ENCODE measurements around the gene SEMA3D. TPM values are rescaled to one million over a fixed set of nuclear protein-coding genes. Genes with fewer than 3 reads are reported as not detected.

Gene SEMA3D
- total RNA-seq, 1 donor from 2014 or later, result 1.4 TPM

DNA sequence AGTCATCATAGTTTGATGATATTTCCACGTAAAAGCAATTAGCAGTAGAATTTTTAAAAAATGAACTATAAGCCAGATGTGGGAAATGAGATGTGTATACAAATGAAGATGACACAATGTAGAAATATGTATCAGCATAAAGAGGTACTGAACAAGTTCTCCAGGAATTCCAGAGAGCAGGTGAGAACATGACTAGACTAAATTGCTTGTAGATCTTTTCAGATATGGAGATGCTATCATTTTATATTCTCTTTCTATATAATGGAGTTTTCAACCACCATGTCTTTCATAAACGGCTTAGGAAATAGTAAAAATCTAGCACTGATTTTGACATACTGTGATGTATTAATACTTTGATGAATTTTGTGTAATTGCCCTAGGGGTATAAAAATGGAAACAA lies 130.9 kb downstream of the SEMA3D start:
- H3K4me1 Mint-ChIP-seq (ENCODE audit: low read depth), result peaks cover 6% of the 10 kb centered on the region
- TF ChIP-seq, protein P1, sequence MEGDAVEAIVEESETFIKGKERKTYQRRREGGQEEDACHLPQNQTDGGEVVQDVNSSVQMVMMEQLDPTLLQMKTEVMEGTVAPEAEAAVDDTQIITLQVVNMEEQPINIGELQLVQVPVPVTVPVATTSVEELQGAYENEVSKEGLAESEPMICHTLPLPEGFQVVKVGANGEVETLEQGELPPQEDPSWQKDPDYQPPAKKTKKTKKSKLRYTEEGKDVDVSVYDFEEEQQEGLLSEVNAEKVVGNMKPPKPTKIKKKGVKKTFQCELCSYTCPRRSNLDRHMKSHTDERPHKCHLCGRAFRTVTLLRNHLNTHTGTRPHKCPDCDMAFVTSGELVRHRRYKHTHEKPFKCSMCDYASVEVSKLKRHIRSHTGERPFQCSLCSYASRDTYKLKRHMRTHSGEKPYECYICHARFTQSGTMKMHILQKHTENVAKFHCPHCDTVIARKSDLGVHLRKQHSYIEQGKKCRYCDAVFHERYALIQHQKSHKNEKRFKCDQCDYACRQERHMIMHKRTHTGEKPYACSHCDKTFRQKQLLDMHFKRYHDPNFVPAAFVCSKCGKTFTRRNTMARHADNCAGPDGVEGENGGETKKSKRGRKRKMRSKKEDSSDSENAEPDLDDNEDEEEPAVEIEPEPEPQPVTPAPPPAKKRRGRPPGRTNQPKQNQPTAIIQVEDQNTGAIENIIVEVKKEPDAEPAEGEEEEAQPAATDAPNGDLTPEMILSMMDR (IDR thresholded peaks at IDR 0.05), result no peak

DNA sequence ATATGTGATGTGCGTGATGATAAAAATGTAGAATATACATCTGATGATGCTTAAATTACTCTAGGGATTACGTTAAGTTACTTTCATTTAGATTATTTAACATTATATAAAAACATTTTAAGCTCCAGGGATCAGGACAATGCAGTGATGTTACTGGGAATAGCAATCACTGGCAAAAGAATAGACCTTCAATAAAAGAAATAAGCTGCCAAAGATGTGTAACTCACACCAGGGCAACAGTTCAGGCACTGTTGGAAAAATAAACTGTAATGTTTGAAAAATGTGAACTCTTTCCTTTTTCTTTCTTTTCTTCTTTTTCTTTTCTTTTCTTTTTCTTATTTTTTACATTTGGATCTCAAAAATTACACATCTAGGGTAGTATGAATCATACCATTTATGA lies 131.7 kb downstream of the SEMA3D start:
- no peak overlapping the region for H3K4me3 Mint-ChIP-seq (ENCODE audit: unreplicated experiment)
- DNase-seq (ENCODE audit: low spot score), result no peak
- no peaks in the 10 kb centered on the region for H3K27me3 Mint-ChIP-seq (ENCODE audit: low read depth)
- no peaks in the 10 kb centered on the region for H3K9me3 Mint-ChIP-seq (ENCODE audit: low read depth)
- H3K4me1 Mint-ChIP-seq (ENCODE audit: low read depth), result peaks cover 6% of the 10 kb centered on the region
- H3K36me3 Mint-ChIP-seq (ENCODE audit: low read depth), result no peaks in the 10 kb centered on the region
- TF ChIP-seq, protein P1 (IDR thresholded peaks at IDR 0.05), result no peak
- H3K27ac Mint-ChIP-seq (ENCODE audit: unreplicated experiment), result no peak overlapping the region

More for the DNA sequence above, 130.9 kb downstream of the SEMA3D start:
- no peaks in the 10 kb centered on the region for H3K27me3 Mint-ChIP-seq (ENCODE audit: low read depth)
- no peak overlapping the region for H3K4me3 Mint-ChIP-seq (ENCODE audit: unreplicated experiment)
- no peaks in the 10 kb centered on the region for H3K36me3 Mint-ChIP-seq (ENCODE audit: low read depth)
- H3K27ac Mint-ChIP-seq (ENCODE audit: unreplicated experiment), result no peak overlapping the region
- H3K9me3 Mint-ChIP-seq (ENCODE audit: low read depth), result no peaks in the 10 kb centered on the region
- DNase-seq (ENCODE audit: low spot score), result no peak

DNA sequence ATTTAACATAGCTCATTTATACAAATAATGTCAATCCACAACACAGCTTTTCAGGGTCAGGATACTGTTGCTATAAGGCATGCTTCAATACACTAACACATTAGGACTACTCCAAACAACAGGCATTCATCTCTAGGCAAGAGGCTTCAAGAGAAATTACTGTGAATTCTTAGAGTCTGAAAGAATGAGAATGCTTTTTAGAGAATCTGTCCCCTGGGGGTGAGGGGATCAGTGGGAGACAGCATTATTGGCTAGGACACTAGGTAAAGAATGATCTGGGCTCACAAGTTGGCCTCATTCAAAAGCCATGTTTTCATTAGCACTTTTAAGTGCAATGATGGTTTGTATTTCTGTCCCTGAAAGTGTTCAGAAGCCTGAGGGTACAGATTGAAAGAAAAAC lies 132.6 kb downstream of the SEMA3D start:
- H3K4me1 Mint-ChIP-seq (ENCODE audit: low read depth), result peaks cover 6% of the 10 kb centered on the region
- H3K27ac Mint-ChIP-seq (ENCODE audit: unreplicated experiment), result no peak overlapping the region
- no peak for DNase-seq (ENCODE audit: low spot score)
- TF ChIP-seq, protein P1 (IDR thresholded peaks at IDR 0.05), result no peak
- H3K27me3 Mint-ChIP-seq (ENCODE audit: low read depth), result no peaks in the 10 kb centered on the region
- H3K36me3 Mint-ChIP-seq (ENCODE audit: low read depth), result no peaks in the 10 kb centered on the region
- H3K9me3 Mint-ChIP-seq (ENCODE audit: low read depth), result no peaks in the 10 kb centered on the region
- no peak overlapping the region for H3K4me3 Mint-ChIP-seq (ENCODE audit: unreplicated experiment)

DNA sequence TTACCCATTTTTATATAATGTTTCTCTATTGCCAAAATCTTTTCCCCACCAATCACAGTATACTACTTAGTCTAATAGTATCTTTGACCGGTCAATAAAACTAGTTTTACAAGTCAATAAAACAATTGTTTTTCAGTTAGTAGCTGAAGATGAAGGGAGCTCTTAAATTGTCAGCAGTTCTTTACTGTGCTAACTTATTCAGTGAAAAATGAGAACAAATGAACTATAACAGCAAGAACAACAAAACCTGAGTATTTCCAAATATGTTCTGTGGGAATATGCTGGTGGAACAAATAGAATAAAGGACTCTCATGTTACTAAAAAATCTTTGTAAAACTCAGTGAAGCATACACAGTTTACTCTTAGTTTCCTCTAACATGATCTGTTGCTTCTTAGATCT lies 134.0 kb downstream of the SEMA3D start:
- no peak for DNase-seq (ENCODE audit: low spot score)
- no peaks in the 10 kb centered on the region for H3K9me3 Mint-ChIP-seq (ENCODE audit: low read depth)
- H3K27ac Mint-ChIP-seq (ENCODE audit: unreplicated experiment), result no peak overlapping the region
- H3K36me3 Mint-ChIP-seq (ENCODE audit: low read depth), result no peaks in the 10 kb centered on the region
- TF ChIP-seq, protein P1 (IDR thresholded peaks at IDR 0.05), result no peak
- H3K4me1 Mint-ChIP-seq (ENCODE audit: low read depth), result peaks cover 6% of the 10 kb centered on the region
- no peak overlapping the region for H3K4me3 Mint-ChIP-seq (ENCODE audit: unreplicated experiment)
- no peaks in the 10 kb centered on the region for H3K27me3 Mint-ChIP-seq (ENCODE audit: low read depth)

DNA sequence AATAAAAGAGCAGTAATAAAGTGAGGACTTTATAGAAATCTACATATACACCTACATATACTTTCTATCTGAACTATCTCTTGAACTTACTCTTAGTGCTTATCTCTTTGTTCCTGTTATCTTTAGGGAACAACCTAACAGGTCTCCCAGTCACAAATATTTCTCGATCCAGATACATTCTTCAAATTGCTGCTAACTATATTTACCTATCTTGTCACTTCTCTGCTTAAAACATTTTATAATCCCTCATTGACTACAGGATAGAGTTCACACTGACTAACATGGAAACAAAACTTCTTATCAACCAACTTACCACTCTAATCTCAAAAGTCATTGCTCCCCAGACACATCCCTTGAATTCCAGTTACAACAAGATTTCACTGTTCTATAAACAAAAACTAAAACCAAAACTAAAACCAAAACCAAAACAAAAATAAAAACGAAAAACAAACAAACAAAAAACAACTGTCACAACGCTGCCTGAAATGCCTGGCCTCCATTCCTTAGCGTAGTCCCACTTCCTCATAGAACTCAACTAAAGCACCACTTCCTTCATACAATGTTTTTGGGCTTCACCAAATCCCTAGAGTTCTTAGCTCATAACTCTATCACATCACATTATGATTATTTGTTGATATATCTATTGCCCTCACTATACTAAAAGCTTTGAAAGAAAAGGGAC lies 134.7 kb downstream of the SEMA3D start:
- Mint-ChIP-seq H3K9me3 (ENCODE audit: low read depth) (no peaks in the 10 kb centered on the region), H3K27ac (ENCODE audit: unreplicated experiment) (no peak overlapping the region), H3K27me3 (ENCODE audit: low read depth) (no peaks in the 10 kb centered on the region), H3K4me3 (ENCODE audit: unreplicated experiment) (no peak overlapping the region), H3K36me3 (ENCODE audit: low read depth) (no peaks in the 10 kb centered on the region), H3K4me1 (ENCODE audit: low read depth) (peaks cover 6% of the 10 kb centered on the region)
- no peak for DNase-seq (ENCODE audit: low spot score)
- TF ChIP-seq, protein P1 (IDR thresholded peaks at IDR 0.05), result no peak
